ENCODE data around the gene SLC27A1.

- no peak for TF ChIP-seq CTCF (IDR thresholded peaks at IDR 0.05)
- no peak for TF ChIP-seq POLR2A (IDR thresholded peaks at IDR 0.05)
Measured at GRCh38 chr19:17500447-17501198, 30.3 kb downstream of the SLC27A1 start.
